Upper lobe of left lung (tissue), 4 donors: ENCODE results near the gene DAZAP1.

ENCODE experiments used
- EP300 ChIP-seq, 4 donors: sonication (generic); formaldehyde crosslinking; IDR thresholded peaks; one replicate each; pipeline ENCODE4 v1.5.1; 2017; ENCODE audit warnings: antibody characterized with exemption in 4 of 4, control low read depth in 2 of 4
- POLR2A ChIP-seq, 4 donors: fragments of 450-650 bp; IDR thresholded peaks; one replicate each; pipeline ENCODE4 v1.5.1; 2016 to 2017; ENCODE audit warnings: antibody characterized with exemption in 4 of 4, mild to moderate bottlenecking in 2 of 4
- TF ChIP-seq, protein P1 (sequence below), 6 experiments: fragments of 450-650 bp in 4 of 6; fragments of 200-600 bp in 2 of 6; sonication (generic) in 2 of 6; IDR thresholded peaks; one replicate each; pipeline ENCODE4 v1.5.1; 2016 to 2019; ENCODE audit warnings: antibody characterized with exemption in 6 of 6

DNA sequence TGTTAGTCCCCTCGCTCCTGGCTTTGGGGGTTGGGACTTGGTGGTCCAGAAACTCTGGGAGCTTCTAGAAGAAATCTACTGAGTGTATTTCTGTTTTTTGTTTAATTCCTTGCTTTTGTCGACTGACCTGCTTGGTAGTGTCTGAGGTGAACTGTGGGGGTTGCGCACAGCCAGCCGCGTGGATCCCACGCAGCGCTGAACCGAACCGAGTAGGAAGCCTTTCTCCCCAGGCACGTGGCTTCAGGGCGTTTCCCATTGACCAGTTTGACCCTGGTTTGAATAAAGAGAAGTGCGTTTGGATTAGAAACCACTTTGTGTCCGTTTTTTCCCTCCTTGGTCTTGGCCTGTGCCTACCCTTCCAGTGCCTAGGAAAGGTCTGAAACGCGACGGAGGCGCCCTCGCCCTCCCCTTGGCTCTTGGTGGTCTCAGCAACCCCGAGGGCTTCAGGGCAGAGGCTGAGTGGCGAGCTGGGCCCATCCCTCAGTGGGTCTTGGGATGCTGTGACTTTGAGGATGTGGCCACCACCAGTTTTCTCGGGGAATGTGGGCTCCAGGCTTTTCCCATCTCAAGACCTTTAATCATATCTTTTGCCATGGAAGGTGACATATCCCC is 28.1 kb downstream of the DAZAP1 start:
- TF ChIP-seq, protein P1, sequence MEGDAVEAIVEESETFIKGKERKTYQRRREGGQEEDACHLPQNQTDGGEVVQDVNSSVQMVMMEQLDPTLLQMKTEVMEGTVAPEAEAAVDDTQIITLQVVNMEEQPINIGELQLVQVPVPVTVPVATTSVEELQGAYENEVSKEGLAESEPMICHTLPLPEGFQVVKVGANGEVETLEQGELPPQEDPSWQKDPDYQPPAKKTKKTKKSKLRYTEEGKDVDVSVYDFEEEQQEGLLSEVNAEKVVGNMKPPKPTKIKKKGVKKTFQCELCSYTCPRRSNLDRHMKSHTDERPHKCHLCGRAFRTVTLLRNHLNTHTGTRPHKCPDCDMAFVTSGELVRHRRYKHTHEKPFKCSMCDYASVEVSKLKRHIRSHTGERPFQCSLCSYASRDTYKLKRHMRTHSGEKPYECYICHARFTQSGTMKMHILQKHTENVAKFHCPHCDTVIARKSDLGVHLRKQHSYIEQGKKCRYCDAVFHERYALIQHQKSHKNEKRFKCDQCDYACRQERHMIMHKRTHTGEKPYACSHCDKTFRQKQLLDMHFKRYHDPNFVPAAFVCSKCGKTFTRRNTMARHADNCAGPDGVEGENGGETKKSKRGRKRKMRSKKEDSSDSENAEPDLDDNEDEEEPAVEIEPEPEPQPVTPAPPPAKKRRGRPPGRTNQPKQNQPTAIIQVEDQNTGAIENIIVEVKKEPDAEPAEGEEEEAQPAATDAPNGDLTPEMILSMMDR (IDR thresholded peaks at IDR 0.05): no peak
- TF ChIP-seq EP300 (IDR thresholded peaks at IDR 0.05) (no peak), POLR2A (IDR thresholded peaks at IDR 0.05) (no peak)
